ENCODE measurements around the gene PSKH1. TPM values are rescaled to one million over a fixed set of nuclear protein-coding genes. Genes with fewer than 3 reads are reported as not detected.

PSKH1 gene
- total RNA-seq, 1 donor from 2014 or later: 45.0 TPM

DNA sequence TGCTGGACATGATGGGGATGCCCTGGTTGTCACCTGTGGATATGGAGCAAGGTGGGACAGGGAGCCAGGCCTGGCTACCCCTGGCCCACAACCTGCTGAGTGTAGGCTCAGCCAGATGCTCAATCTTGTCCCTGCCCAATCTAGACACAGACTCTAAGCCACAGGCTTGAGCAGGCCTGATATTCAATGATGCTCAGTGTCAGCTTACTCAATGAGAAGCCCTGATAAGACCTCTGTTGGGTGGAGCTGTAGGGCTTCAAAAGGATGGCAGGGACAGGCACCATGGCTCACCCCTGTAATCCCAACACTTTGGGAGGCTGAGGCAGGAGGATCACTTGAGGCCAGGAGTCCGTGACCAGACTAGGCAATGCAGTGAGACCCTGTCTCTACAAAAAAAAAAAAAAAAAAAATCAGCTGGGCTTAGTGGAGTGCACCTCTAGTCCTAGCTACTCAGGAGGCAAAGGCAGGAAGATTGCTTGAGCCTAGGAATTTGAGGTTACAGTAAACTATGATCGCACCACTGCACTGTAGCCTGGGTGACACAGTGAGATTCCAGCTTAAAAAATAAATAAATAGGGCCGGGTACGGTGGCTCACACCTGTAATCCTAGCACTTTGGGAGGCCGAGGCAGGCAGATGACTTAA, 47.5 kb downstream of the PSKH1 start:
- peaks cover 2% of the 10 kb centered on the region for H3K36me3 Mint-ChIP-seq (ENCODE audit: insufficient read depth)
- H3K9me3 Mint-ChIP-seq (ENCODE audit: low read depth): no peaks in the 10 kb centered on the region
- no peak overlapping the region for H3K4me3 Mint-ChIP-seq (ENCODE audit: low read depth)
- H3K27me3 Mint-ChIP-seq: no peaks in the 10 kb centered on the region
- peaks cover 13% of the 10 kb centered on the region for H3K4me1 Mint-ChIP-seq (ENCODE audit: low read depth)
- no peak overlapping the region for H3K27ac Mint-ChIP-seq
- TF ChIP-seq, protein P1, sequence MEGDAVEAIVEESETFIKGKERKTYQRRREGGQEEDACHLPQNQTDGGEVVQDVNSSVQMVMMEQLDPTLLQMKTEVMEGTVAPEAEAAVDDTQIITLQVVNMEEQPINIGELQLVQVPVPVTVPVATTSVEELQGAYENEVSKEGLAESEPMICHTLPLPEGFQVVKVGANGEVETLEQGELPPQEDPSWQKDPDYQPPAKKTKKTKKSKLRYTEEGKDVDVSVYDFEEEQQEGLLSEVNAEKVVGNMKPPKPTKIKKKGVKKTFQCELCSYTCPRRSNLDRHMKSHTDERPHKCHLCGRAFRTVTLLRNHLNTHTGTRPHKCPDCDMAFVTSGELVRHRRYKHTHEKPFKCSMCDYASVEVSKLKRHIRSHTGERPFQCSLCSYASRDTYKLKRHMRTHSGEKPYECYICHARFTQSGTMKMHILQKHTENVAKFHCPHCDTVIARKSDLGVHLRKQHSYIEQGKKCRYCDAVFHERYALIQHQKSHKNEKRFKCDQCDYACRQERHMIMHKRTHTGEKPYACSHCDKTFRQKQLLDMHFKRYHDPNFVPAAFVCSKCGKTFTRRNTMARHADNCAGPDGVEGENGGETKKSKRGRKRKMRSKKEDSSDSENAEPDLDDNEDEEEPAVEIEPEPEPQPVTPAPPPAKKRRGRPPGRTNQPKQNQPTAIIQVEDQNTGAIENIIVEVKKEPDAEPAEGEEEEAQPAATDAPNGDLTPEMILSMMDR (IDR thresholded peaks at IDR 0.05; ENCODE audit: unreplicated experiment): no peak
- no peak for DNase-seq (ENCODE audit: low spot score, unreplicated experiment)

DNA sequence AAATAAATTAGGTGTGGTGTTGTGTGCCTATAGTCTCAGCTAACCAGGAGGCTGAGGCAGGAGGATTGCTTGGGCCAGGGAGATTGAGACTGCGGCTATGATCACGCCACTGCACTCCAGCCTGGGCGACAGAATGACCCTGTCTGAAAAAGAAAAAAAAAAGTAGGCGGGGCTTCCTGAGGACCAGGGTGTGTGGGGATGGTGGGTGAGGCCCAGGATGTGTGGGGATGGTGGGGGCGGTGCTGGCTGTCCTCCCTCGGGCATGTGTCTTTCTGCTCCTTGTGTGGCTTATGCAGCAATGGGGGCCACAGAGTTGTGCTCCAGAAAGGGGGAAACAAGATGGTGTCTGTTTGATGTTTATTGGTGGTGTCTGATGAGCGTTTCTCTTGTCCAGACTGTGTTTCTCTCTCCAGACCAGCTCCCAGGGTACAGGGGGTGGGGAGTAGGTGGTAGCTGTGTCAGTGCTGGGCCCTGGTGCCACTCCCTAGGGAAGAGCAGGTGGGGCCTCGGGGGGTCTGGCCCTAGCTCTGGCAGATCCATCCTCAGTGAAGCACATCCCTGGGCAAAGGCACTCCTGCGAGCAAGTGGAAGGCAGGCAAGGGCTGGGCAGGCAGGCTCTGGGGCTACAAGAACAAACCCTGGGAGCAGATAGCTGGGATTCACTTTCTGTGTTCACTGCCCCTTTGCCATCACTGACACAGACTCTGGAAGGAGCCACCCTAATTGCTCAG, 48.6 kb downstream of the PSKH1 start:
- Mint-ChIP-seq H3K9me3 (ENCODE audit: low read depth) (no peaks in the 10 kb centered on the region), H3K27ac (no peak overlapping the region), H3K36me3 (ENCODE audit: insufficient read depth) (peaks cover 2% of the 10 kb centered on the region), H3K27me3 (no peaks in the 10 kb centered on the region), H3K4me3 (ENCODE audit: low read depth) (no peak overlapping the region), H3K4me1 (ENCODE audit: low read depth) (peaks cover 13% of the 10 kb centered on the region)
- DNase-seq (ENCODE audit: low spot score, unreplicated experiment): no peak
- TF ChIP-seq, protein P1 (IDR thresholded peaks at IDR 0.05; ENCODE audit: unreplicated experiment): no peak

DNA sequence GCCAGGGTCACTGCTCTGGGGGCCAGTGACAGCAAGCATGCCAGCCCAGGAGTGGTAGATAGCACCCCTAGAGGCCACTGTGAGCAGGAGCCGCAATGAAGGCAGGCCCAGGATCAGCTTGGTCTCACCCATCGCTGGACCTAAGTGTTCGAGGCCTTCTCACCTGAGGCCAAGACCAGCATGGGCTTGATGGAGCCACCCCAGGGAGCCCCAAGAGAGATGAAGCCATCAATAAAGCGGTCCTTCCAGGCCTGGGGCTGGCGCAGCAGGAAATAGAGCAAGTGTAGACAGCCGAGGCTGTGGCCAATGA, 49.1 kb downstream of the PSKH1 start:
- H3K27me3 Mint-ChIP-seq: no peaks in the 10 kb centered on the region
- DNase-seq (ENCODE audit: low spot score, unreplicated experiment): peak; percentile 43
- peaks cover 9% of the 10 kb centered on the region for H3K4me1 Mint-ChIP-seq (ENCODE audit: low read depth)
- H3K36me3 Mint-ChIP-seq (ENCODE audit: insufficient read depth): peaks cover 2% of the 10 kb centered on the region
- peak overlapping the region; percentile 54 for H3K27ac Mint-ChIP-seq
- H3K9me3 Mint-ChIP-seq (ENCODE audit: low read depth): no peaks in the 10 kb centered on the region
- no peak overlapping the region for H3K4me3 Mint-ChIP-seq (ENCODE audit: low read depth)
- TF ChIP-seq, protein P1 (IDR thresholded peaks at IDR 0.05; ENCODE audit: unreplicated experiment): peak; percentile 76

GRCh38 chr16:67942510-67943255, 49.6 kb downstream of the PSKH1 start:
- H3K4me3 Mint-ChIP-seq (ENCODE audit: low read depth): no peak overlapping the region
- no peak for DNase-seq (ENCODE audit: low spot score, unreplicated experiment)
- no peak overlapping the region for H3K27ac Mint-ChIP-seq
- TF ChIP-seq, protein P1 (IDR thresholded peaks at IDR 0.05; ENCODE audit: unreplicated experiment): no peak
- H3K4me1 Mint-ChIP-seq (ENCODE audit: low read depth): peaks cover 6% of the 10 kb centered on the region
- H3K27me3 Mint-ChIP-seq: no peaks in the 10 kb centered on the region
- peaks cover 2% of the 10 kb centered on the region for H3K36me3 Mint-ChIP-seq (ENCODE audit: insufficient read depth)
- no peaks in the 10 kb centered on the region for H3K9me3 Mint-ChIP-seq (ENCODE audit: low read depth)

GRCh38 chr16:67943256-67943618, 50.2 kb downstream of the PSKH1 start:
- peaks cover 6% of the 10 kb centered on the region for H3K4me1 Mint-ChIP-seq (ENCODE audit: low read depth)
- no peak for DNase-seq (ENCODE audit: low spot score, unreplicated experiment)
- no peak overlapping the region for H3K27ac Mint-ChIP-seq
- H3K36me3 Mint-ChIP-seq (ENCODE audit: insufficient read depth): peaks cover 3% of the 10 kb centered on the region
- H3K9me3 Mint-ChIP-seq (ENCODE audit: low read depth): no peaks in the 10 kb centered on the region
- H3K27me3 Mint-ChIP-seq: no peaks in the 10 kb centered on the region
- TF ChIP-seq, protein P1 (IDR thresholded peaks at IDR 0.05; ENCODE audit: unreplicated experiment): no peak
- no peak overlapping the region for H3K4me3 Mint-ChIP-seq (ENCODE audit: low read depth)
